ENCODE measurements around the gene TMEM26.

- no peak for TF ChIP-seq CTCF (IDR thresholded peaks at IDR 0.05)
- TF ChIP-seq POLR2A (IDR thresholded peaks at IDR 0.05), result no peak
Observed at GRCh38 chr10:61366365-61366764, 86.8 kb downstream of the TMEM26 start.
